NCI-H146 treated with DMSO at 0.1 percent for 48 hours (cell line): ENCODE measurements around the gene HSPB6.

Experiments used
- DNase-seq: peaks from one replicate; lab custom pipeline; 2025; ENCODE audit not compliant: unreplicated experiment; lab: John Stamatoyannopoulos, UW

HSPB6 gene

DNA sequence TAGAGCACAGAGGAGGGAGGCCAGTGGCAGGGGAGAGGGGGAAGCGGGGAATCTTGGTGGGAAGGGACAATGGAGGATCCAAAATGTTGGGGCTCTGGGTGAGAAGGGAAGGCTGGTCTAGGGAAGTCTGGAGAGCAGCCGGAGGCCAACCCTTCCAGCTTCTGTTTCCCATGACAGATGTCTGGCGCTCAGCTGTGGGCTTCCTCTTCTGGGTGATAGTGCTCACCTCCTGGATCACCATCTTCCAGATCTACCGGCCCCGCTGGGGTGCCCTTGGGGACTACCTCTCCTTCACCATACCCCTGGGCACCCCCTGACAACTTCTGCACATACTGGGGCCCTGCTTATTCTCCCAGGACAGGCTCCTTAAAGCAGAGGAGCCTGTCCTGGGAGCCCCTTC, 10.3 kb downstream of the HSPB6 start:
- DNase-seq: no peak

DNA sequence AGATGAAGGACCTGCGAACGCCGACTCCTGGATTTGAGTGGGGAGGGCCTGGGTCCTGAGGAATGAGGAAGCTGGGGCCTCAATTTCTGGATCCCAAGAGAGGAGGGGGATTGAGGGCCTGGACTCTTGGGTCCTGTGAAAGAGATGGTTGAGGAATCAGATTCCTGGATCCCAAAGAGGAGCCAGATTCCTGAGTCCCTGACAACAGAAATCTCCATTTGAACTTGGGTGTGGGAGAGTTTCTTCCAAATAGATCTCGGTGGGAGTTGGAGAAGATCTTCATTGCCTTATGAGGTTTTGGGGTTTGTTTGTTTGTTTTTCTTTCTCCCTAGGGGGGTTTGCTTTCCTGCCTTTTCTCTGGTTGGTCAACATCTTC, 10.8 kb downstream of the HSPB6 start:
- DNase-seq: no peak

GRCh38 chr19:35745328-35746086, 11.3 kb downstream of the HSPB6 start, which contains the start of the genes PSENEN and U2AF1L4:
PSENEN (plus strand) TSS chr19:35745651; CDS start chr19:35745931, 280 bp downstream.
U2AF1L4 (minus strand) TSS chr19:35745418; CDS start chr19:35745391, 27 bp downstream.
- DNase-seq: peak; percentile 99

DNA sequence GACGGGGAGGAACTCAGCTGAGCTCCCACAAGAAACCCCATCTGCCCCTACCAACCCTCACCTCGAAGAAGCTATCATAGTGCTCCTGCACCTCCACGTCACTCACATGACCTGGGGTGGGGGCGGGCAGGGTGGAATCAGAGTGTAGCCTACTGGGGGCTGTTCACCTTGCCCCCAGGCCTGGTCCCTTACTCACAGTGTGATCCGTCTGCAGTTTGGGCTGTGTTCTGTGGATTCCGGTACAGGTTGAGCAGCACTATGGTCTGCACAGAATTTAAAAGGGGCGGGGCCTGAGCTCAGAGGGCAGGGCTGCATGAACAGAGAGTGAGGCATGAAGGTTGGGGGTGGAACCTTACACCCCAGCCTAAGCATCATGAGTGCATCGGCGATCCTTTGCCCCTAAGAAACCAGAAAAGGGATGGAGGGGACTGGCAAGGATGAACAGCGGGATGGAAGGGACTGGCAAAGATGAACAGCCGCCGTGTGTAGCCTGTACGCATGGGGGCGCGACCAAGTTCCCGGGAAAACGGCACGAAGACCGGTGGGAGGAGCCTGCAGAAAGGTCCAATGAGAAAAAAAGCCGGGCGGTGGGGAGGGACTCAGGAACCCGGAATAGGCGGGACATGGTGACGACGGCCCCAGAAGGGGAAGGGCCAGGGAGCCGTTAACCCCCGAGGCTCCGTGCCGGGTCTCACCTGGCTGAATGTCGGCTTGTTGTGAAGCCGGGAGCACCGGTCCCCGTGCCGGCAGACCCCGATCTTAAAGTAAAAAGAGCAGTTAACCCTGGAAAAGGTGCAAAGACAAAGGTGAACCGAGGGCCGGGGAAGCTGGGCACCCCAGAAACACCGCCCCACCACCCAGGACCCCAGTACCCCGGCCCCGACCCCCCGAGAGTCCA, 12.2 kb downstream of the HSPB6 start:
- DNase-seq: peak; percentile 94

DNA sequence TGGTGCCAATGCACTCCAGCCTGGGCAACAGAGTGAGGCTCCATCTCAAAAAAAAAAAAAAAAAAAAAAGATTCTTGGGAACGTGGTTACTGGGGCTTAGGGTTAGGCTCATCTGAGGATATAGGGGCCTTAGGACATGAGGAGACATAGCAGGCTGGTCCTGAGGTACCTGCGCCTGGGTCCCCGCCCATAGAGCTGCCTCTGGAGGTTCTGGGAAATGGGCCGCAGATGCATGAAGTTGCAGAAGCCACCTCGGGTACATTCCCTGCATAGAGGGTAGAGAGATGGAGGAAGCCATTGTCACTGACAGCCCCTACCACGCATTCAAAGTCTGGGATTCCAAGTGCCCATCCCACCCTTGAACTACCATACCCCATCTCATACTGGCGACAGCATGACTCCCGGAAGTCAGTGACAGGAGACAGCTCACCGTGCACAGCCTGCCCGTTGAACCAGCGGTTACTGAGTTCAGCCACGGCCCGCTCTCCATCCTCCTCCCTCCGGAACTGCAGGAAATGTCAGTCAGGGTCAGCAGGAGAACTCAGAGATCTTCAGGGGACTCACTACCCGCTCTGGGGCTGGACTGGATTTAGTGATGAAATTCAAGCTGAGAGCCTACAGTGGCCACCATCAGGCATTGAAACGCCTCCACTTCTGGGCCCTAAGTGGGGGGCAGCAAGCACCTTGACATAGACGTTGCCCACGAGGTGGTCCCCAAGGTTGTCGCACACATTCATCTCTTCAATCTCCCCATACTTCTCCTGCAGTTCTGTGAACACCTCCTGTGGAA, 13.0 kb downstream of the HSPB6 start:
- DNase-seq: no peak

- no peak for DNase-seq
These were observed 14.6 kb downstream of the HSPB6 start, which contains the start of gene IGFLR1 for GRCh38 chr19:35742121-35742724. IGFLR1 (minus strand) TSS chr19:35742452; CDS start chr19:35741180, 1,272 bp downstream.

- DNase-seq: no peak
These were observed 15.7 kb downstream of the HSPB6 start for GRCh38 chr19:35741203-35741515.

DNA sequence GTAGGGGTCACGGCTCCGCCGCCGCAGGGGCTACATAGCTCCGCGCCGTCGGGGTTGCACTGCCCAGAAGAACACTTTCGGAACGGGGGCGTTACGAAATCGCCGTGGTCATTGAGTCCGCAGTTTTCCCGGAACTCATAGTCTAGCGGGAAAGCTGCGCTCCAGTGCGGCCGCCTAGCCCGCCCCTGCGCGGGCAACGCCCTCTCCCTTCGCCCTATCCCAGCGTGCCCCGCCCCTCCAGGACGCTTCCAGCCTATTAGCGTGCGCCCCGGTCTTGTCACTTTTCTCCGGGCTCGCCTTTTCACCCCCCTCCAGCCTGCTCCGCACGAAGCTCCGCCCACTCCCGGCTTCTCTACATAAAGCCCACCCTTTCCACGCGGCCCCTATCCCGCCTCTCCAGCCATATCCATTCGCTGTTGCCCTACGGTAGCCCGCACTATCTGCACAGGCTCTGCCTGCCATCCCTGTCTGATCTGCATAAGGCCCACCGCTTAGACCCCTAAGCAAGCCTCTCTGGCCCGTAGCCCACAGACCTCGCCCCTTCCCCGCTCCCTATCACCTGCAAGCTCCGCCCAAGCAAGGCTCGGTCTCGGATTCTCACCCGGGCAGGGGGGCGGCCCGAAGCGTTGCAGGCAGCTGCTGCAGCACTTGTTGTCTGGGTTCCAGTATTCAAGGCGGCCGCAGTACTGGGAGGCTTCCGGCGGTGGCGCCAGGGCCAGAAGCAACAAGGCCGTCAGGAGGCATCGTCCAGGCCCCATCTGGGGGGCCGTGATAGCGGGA, 16.2 kb downstream of the HSPB6 start:
- DNase-seq: peak; percentile 98

DNA sequence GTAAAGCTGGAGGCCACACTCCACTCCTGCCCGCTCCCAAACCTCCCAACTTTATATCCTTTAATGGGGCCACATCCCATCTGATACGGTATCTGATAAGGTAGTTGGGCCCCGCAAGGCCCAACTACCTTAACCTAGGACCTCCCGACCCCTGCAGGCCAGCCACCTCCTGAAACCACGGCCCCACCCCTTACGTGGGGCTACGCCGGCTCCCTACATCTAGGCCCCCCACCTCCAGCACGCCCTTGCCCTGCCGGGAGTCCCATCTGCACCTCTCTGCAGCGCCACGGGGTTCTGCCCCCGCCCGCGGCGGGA, 16.8 kb downstream of the HSPB6 start:
- no peak for DNase-seq

DNA sequence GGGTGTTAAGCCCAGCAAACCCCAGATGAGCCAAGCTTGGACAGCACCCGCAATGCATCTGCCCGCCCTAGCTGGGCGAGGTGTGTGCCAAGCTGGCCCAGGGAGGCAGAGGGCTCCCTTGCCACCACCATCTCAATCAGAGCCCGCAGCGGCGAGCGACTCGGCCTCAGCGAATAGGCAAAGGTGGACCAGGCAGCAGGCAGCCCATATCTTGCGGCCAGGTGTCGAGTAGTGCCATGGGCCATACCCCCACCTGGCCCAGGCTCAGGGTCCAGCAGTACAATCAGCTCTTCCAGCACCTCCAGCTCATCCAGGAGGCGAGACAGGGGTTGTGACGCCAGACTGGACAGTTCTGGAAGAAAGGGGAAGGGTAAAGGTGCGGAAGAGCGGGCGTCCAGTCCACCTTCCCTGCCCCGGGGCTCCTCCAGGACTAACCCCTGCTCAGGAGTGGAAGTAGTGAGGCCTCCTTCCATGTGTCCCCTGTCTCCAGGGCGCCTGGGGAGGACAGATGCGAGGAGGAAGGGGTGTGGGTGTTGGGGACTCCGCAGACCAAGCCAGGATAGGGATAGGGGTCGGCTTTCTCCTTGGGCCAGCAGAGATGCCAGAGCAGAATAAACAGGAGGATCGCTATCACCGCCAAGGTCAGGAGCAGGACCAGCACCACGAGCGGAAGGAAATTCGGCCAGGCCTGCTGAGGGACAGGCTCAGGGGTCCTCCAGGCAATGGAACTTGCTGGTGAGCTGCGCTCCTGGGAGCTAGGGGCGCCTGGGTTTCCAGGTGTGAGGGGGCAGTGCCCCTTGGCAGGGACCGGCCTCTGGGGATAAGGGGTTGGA, 17.3 kb downstream of the HSPB6 start:
- no peak for DNase-seq

DNA sequence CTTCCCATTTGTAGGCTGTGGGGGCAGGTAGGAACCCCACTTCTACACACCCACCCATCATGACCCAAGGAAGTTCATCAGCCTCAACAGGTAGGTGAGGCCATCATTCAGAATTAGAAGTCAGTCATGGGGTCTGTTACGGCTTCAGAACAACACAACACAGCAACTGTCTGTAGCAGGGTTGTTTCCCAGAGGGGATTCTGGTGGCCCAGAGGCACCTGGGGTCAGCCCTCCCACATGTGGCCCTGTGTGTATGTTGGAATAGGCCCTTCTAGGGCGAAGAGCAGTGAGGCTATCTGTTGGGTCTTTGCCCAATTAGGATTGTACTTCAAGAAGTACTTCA, 18.0 kb downstream of the HSPB6 start:
- DNase-seq: no peak

- DNase-seq: no peak
These were observed 18.6 kb downstream of the HSPB6 start for GRCh38 chr19:35738021-35738886.

GRCh38 chr19:35736913-35737886, 19.6 kb downstream of the HSPB6 start:
- DNase-seq: no peak

DNA sequence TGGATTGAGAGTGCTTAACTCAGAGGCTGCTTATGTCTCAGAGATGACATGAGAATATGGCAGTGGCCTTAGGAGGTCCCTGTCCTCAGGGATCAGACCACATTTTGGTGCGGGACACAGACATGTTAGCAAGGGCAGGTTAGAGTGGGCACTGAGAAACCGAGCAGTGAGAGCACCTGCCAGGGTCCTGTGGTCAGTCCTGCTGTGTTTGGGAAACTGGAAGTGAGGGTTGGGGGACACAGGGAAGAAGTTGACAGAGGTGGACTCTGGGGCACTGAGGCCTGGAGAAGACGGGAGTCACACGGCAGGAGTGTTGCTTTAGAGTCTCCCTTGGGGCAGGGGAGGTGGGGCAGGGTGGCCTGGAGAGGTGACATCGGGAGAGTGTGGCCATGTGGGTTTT, 21.9 kb downstream of the HSPB6 start:
- no peak for DNase-seq

- no peak for DNase-seq
These were observed 22.6 kb downstream of the HSPB6 start for GRCh38 chr19:35734273-35734672.

DNA sequence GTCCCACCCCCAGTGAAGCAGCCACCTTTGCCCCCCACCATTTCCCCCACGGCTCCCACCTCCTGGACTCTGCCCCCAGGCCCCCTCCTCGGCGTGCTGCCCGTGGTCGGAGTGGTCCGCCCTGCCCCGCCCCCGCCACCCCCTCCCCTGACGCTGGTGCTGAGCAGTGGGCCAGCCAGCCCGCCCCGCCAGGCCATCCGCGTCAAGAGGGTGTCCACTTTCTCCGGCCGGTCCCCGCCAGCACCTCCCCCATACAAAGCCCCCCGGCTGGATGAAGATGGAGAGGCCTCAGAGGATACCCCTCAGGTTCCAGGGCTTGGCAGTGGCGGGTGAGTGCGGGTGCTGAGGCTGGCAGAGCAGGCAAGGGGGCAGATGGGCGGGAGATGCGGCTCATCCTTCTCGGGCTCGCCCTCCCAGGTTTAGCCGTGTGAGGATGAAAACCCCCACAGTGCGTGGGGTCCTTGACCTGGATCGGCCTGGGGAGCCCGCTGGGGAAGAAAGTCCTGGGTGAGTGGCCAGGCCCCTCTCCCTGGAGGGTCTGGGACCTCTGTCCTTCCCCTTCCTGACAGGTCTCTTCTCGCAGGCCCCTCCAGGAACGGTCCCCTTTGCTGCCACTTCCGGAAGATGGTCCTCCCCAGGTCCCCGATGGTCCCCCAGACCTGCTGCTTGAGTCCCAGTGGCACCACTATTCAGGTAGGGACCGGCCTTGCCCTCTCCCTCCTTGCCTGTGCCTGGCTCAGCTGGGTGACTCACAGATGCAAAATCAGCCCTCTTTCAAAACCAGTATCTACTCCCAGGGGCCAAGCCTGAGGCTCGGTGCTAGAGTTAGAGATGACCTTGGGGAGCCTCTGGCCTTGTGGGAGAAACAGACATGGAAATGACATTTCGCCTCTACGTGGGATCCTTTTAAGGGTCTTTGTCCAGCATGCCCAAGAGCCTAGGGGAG, 23.4 kb downstream of the HSPB6 start:
- DNase-seq: no peak
